NOMO-1 treated with dmso at 0.1 percent for 144 hours (cell line): Measurements from ENCODE around the gene COL5A1.

ENCODE experiments used
- DNase-seq: peaks from one replicate; lab custom pipeline; 2025; ENCODE audit not compliant: unreplicated experiment; lab: John Stamatoyannopoulos, UW

The COL5A1 gene

GRCh38 chr9:134808447-134808792, 166.8 kb downstream of the COL5A1 start:
- no peak for DNase-seq

GRCh38 chr9:134809292-134809691, 167.7 kb downstream of the COL5A1 start:
- no peak for DNase-seq

- DNase-seq, result no peak
Observed at GRCh38 chr9:134809826-134810225, 168.2 kb downstream of the COL5A1 start.

GRCh38 chr9:134811079-134811672, 169.6 kb downstream of the COL5A1 start:
- DNase-seq, result no peak

- no peak for DNase-seq
Observed at GRCh38 chr9:134811673-134812342, 170.2 kb downstream of the COL5A1 start.

GRCh38 chr9:134812343-134812673, 170.7 kb downstream of the COL5A1 start:
- no peak for DNase-seq

- no peak for DNase-seq
Observed at GRCh38 chr9:134813841-134814240, 172.2 kb downstream of the COL5A1 start.

GRCh38 chr9:134814598-134815215, 173.1 kb downstream of the COL5A1 start:
- no peak for DNase-seq

GRCh38 chr9:134815435-134816214, 174.0 kb downstream of the COL5A1 start:
- no peak for DNase-seq

- no peak for DNase-seq
Observed at GRCh38 chr9:134816264-134816663, 174.7 kb downstream of the COL5A1 start.

GRCh38 chr9:134818000-134818568, 176.5 kb downstream of the COL5A1 start:
- no peak for DNase-seq

GRCh38 chr9:134818591-134818990, 177.0 kb downstream of the COL5A1 start:
- DNase-seq, result no peak

GRCh38 chr9:134820901-134821300, 179.3 kb downstream of the COL5A1 start:
- DNase-seq, result no peak

- DNase-seq, result no peak
Observed at GRCh38 chr9:134822541-134822940, 180.9 kb downstream of the COL5A1 start.

GRCh38 chr9:134823623-134824022, 182.0 kb downstream of the COL5A1 start:
- DNase-seq, result no peak

- DNase-seq, result no peak
Observed at GRCh38 chr9:134824583-134824982, 183.0 kb downstream of the COL5A1 start.

- DNase-seq, result no peak
Observed at GRCh38 chr9:134825025-134825424, 183.4 kb downstream of the COL5A1 start.

GRCh38 chr9:134826336-134827285, 185.0 kb downstream of the COL5A1 start:
- DNase-seq, result no peak

GRCh38 chr9:134827559-134827958, 186.0 kb downstream of the COL5A1 start:
- DNase-seq, result no peak

- DNase-seq, result no peak
Observed at GRCh38 chr9:134827993-134828392, 186.4 kb downstream of the COL5A1 start.
